ENCODE data around the gene DGKI.

The DGKI gene

DNA sequence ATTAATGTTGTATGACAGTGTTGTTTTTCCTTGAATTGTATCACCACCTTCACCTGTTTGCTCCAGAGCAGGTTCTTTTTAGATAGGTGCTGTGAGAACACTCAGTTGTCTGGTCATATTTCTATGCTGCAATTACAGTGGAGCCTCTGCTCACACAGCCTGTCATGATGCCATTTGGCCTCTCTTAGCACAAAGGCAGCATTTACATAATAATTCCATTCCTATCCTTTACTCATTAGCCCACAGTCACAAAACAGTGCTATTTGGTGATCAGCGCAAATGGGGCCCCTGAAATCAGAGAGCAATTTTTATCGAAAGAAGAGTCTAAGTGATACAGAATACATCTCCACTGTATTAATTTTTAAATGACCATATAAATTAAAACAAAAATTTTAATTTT, 13.8 kb upstream of the DGKI start:
- Mint-ChIP-seq H3K9me3 (peaks cover 3% of the 10 kb centered on the region), H3K36me3 (peaks cover 3% of the 10 kb centered on the region), H3K4me3 (no peak overlapping the region), H3K27me3 (no peaks in the 10 kb centered on the region), H3K27ac (no peak overlapping the region), H3K4me1 (no peaks in the 10 kb centered on the region)
- no peak for DNase-seq
- CTCF ChIA-PET, result no interaction called here

DNA sequence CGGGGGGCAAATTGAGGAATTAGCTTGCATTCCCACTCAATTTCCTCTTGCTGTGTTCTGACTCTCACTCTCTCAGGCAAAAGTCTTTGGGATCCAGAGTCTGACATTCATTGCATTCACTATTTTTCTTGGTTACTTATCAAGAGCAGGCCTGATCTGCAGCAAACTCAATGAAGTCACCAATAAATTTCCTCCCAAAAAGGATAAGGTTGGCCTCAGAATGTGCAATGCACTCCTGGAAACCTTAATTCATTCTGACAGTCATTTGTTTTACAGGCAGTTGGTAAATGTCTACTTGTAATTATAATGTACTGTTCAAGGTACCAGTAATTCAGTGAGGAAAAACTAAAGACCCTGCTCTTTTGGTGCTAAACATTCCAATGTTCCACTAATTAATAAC, 6.3 kb upstream of the DGKI start:
- no peak for DNase-seq
- H3K4me3 Mint-ChIP-seq, result no peak overlapping the region
- H3K36me3 Mint-ChIP-seq, result no peaks in the 10 kb centered on the region
- H3K4me1 Mint-ChIP-seq, result peaks cover 4% of the 10 kb centered on the region
- CTCF ChIA-PET, result no interaction called here
- H3K9me3 Mint-ChIP-seq, result no peaks in the 10 kb centered on the region
- H3K27ac Mint-ChIP-seq, result no peak overlapping the region
- peaks cover 20% of the 10 kb centered on the region for H3K27me3 Mint-ChIP-seq

DNA sequence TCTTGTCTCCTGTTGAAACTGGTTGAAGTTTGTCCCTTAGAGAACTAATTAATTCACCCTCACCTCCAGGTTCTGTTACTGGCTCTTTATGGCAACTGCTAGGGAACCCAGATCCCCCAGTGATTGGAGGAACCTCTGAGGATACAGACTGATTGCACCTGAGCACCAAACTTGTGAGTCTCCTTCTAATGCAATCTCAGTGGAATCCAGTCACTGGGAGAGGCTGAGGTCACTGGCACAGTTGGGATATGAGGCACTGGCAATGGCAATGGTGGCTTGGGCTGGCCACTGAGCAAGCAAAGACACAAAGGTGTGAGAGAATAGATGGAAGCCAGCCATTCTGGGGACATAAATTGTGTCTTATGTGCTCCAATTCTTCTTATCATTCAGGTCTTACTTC, 5.3 kb upstream of the DGKI start:
- Mint-ChIP-seq H3K36me3 (no peaks in the 10 kb centered on the region), H3K27me3 (peaks cover 30% of the 10 kb centered on the region), H3K9me3 (no peaks in the 10 kb centered on the region), H3K27ac (no peak overlapping the region), H3K4me1 (peaks cover 9% of the 10 kb centered on the region), H3K4me3 (no peak overlapping the region)
- DNase-seq, result no peak
- CTCF ChIA-PET, result no interaction called here

DNA sequence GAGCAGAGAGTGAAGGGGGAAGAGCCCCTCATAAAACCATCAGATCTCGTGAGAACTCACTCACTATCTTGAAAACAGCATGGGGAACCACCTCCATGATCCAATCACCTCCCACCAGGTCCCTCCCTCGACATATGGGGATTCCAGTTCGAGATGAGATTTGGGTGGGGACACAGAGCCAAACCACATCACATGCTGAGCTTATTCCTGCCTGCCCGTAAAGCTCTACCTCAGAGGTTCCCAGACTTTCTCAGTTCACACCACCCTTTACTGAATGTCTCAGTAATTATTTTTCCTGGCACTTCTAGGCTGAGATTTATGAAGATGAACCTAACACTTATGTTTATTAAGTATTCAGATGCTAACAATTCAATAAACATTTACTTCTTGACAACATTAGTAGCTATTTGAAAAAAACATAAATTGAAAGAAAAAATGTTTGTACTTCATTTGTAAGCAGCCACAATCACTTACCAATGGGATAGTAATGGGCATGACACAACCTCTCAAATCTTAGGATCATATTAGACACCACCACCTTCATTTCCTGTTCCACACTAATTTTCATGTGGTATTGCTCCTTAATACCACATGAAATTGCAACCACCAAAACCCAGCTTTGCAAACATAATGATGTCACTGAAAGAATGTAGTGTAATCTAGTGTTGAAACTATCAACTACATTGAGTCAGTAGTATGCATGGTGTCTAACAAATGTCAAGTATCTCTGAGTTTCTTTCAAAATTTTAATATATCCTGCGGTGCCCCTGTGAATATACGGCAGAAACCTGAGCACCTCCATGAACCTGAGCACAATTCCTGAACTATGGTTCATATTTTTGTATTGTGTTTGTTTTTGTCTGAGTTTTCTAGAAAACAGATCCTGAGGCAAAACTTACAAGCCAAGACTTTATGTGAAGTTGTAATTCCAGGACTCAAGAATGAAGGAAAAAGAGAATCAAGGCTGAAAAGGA, 4.5 kb upstream of the DGKI start:
- H3K4me3 Mint-ChIP-seq, result no peak overlapping the region
- CTCF ChIA-PET, result no interaction called here
- no peaks in the 10 kb centered on the region for H3K9me3 Mint-ChIP-seq
- H3K27me3 Mint-ChIP-seq, result peaks cover 36% of the 10 kb centered on the region
- DNase-seq, result no peak
- H3K27ac Mint-ChIP-seq, result no peak overlapping the region
- peaks cover 9% of the 10 kb centered on the region for H3K4me1 Mint-ChIP-seq
- H3K36me3 Mint-ChIP-seq, result no peaks in the 10 kb centered on the region

DNA sequence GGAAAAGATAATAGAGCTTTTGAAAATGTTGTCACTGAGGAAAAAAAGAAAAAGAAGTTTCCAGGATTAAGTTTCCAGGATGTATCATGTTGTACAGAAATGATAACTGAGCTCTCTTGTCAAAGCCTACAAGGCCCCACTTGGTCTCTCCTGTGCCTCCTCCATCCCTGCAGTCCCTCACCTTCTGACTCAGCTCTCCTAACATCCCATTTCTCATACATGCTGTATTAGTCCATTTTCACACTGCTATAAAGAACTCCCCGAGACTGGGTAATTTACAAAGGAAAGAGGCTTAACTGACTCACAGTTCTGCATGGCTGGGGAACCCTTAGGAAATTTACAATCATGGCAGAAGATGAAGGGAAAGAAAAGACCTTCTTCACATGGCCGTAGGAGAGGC, 3.8 kb upstream of the DGKI start:
- no peak overlapping the region for H3K27ac Mint-ChIP-seq
- H3K27me3 Mint-ChIP-seq, result peaks cover 43% of the 10 kb centered on the region
- no peak overlapping the region for H3K4me3 Mint-ChIP-seq
- no peak for DNase-seq
- H3K4me1 Mint-ChIP-seq, result peaks cover 9% of the 10 kb centered on the region
- CTCF ChIA-PET, result no interaction called here
- H3K36me3 Mint-ChIP-seq, result no peaks in the 10 kb centered on the region
- H3K9me3 Mint-ChIP-seq, result no peaks in the 10 kb centered on the region

DNA sequence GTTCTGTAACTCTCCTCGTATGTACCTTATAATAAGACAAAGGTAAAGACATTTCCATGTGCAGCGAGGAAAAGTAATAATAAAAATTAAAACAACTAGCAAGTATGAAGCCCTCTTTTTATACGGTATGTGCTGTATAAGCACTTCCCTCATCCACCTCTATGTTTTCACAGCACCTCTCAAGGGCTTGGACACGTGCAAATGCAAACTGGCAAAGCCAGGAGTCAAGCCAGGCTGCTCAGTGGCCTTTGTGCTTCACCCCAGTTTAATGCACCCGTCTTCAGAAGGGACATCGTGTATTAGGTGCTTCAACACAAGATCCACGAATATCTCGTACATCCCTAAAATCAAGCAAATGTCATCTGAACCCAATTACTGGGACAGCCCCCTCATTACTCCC, 1.3 kb upstream of the DGKI start:
- DNase-seq, result no peak
- Mint-ChIP-seq H3K27ac (no peak overlapping the region), H3K4me1 (peaks cover 9% of the 10 kb centered on the region), H3K4me3 (no peak overlapping the region), H3K27me3 (peaks cover 67% of the 10 kb centered on the region), H3K36me3 (no peaks in the 10 kb centered on the region), H3K9me3 (no peaks in the 10 kb centered on the region)
- CTCF ChIA-PET, result no interaction called here

DNA sequence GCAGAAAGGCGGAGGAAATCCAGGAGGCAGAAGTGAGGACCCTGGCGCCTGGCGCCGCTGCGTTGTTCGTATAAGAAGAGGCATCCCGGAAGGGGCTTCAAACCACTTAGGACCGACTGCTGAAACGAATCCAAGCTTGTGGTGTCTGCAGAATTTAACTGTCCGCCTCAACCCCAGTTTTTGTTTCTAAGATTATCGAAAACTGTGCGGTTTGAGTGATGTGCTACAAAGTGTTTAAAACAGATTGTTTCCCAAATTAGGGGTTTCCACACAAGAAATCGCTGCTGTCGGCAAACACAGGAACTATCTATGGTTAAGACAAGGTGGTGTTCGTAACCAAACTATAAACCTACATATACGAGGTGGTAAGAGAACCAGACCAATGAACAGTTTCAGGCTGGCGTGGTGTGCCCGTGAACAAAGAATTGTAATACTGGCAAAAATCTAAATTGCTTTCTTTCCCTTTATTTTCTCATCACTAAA, 835 bp upstream of the DGKI start:
- H3K27me3 Mint-ChIP-seq, result peaks cover 67% of the 10 kb centered on the region
- H3K9me3 Mint-ChIP-seq, result no peaks in the 10 kb centered on the region
- CTCF ChIA-PET, result no interaction called here
- peaks cover 9% of the 10 kb centered on the region for H3K4me1 Mint-ChIP-seq
- DNase-seq, result no peak
- H3K27ac Mint-ChIP-seq, result no peak overlapping the region
- H3K4me3 Mint-ChIP-seq, result no peak overlapping the region
- H3K36me3 Mint-ChIP-seq, result no peaks in the 10 kb centered on the region

DNA sequence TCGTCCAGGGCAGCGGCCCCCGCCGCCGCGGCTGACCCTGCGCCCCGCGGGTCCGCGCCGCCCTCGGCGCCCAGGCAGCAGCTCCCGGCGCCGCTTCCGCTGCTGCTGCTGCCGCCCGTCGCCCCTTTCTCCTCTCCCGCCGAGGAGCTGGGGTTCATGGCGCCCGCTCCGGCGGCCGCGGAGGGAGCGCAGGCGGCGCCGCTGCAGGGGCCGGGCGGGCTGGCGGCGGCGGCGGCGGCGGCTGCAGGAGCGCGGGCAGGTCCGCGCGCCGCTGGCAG, 286 bp downstream of the DGKI start:
- CTCF ChIA-PET, result no interaction called here
- Mint-ChIP-seq H3K4me3 (no peak overlapping the region), H3K27ac (no peak overlapping the region), H3K27me3 (peaks cover 66% of the 10 kb centered on the region), H3K4me1 (peaks cover 9% of the 10 kb centered on the region), H3K36me3 (no peaks in the 10 kb centered on the region), H3K9me3 (no peaks in the 10 kb centered on the region)
- DNase-seq, result peak; percentile 29

DNA sequence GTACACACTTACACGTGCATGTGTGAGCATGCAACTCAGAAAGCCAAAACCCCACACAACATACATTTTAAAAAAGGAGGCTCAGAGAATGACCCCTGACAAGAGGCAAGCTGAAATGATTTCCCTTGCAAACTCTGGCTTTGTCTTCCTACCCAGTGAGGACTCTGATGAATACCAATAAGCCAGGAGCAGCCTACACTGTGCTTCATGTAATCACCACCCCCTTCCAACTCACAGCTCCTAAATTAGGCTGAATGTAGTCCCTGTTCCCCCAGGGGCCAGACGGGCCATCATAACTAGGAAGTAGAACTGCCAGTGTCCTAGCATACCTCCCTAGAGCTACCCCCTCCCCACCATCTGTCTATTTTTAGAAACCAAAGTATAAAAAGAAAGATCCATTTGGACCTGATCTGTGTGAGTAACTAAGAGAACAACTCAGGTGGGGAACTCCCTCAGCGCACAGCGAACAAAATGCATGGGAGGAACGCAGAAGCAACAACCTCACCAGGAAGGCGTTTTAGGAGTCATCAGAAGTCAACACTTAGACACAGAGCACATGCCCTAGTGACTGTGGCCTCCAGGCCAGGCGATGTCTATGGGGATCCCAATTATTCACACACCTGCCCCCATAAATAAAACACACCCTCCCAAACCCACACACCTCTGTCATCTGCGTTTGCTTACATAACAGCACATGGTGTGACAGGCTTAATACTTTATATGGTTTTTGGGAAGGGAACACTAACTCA, 1.9 kb downstream of the DGKI start:
- Mint-ChIP-seq H3K4me3 (no peak overlapping the region), H3K36me3 (no peaks in the 10 kb centered on the region), H3K9me3 (no peaks in the 10 kb centered on the region), H3K4me1 (peaks cover 4% of the 10 kb centered on the region), H3K27me3 (peaks cover 65% of the 10 kb centered on the region), H3K27ac (no peak overlapping the region)
- CTCF ChIA-PET, result no interaction called here
- no peak for DNase-seq

DNA sequence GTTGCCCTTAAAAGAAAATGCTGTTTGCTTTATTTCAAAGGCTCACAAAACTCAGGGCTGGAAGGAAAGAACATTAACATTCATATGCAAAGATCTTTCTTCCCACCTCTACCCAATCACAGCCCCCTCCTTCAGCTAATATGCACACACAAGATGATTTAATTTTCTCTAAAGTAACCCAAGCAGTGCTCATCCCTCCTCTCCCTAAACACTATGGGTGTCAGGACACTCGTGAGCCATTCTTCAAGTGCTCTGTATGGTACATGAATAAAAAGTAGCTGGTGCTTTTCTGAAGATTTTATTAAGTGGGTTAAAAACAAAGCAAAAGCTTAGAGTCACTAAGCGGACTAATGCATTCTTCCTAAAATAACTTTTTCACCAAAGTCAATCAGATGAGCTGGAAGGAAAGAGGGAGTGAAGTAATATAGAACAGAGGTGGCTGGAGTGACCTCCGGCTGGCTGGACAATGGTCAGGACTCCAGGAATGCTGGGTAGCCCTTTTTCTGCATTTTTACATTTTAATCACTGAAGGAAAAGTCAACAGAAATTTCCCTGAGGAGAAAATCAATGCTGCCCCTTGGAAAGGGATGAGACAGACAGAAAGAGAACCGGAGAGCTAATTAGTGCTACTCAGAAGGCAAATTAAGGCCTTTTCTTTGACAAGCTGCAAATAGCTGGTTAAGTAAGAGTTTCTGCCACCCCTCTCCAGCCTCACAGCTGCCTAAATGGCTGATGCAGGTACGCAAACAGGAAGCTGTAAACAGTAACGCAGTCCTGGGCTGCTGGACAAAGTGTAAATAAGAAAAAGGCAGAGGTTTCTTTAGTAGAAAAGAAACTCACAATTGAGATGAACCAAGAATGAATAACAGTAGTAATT, 6.6 kb downstream of the DGKI start:
- H3K4me3 Mint-ChIP-seq, result no peak overlapping the region
- peaks cover 36% of the 10 kb centered on the region for H3K27me3 Mint-ChIP-seq
- H3K27ac Mint-ChIP-seq, result no peak overlapping the region
- H3K9me3 Mint-ChIP-seq, result no peaks in the 10 kb centered on the region
- no peaks in the 10 kb centered on the region for H3K36me3 Mint-ChIP-seq
- CTCF ChIA-PET, result interaction anchor here (0.6 to 1.6 kb wide), 2 partner anchors 184 to 325 kb away, joined by 3 read pairs; no protein-coding TSS in a partner anchor
- no peak for DNase-seq
- no peaks in the 10 kb centered on the region for H3K4me1 Mint-ChIP-seq

DNA sequence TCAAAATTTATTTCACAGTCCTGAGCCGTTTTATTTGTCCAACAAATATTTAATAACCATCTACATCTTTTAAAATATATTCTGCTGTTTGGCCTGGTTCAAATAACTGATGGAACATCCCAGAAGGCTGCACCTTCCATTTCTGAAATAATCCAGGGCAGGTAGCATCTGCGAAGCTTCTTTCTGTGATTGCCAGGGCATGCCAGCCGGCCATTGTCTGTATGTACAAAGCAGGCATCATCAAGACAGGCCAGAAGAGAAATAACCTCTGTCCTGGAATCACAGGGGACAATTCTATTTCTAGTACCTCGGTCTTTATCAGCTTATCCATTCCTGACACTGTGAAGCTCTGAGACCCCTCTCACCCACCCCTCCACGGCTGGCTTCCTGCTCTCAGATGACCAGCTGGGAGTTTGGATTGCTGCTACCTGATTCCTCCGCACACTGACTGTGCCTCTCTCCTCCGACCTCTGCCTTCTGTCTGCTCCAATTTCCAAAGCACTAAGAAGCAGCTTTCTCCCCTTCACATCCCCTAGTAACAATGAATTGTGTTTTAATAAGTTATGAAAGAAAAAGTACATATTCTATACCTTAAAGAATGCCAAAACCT, 8.0 kb downstream of the DGKI start:
- no peak overlapping the region for H3K4me3 Mint-ChIP-seq
- H3K4me1 Mint-ChIP-seq, result no peaks in the 10 kb centered on the region

DNA sequence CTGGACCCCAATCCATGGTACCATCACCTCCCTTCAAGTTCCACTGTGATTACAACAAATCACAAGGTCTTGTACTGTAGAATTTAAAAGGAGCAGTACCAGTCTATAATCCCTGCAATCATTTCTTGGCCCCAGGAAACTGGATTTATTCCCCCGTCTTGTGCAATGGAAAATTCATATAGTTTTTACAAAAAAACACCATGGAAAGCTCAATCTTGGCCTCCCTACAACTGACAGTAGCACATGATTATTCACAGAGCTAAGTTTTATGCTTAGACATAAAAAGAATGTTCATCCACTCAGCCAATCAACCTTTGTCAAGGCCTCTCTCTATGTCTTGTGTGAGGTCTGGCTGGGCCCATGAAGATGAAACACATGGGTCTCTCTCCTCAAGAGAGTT, 10.2 kb downstream of the DGKI start:
- no peak for DNase-seq
- Mint-ChIP-seq H3K36me3 (no peaks in the 10 kb centered on the region), H3K27ac (no peak overlapping the region), H3K4me1 (no peaks in the 10 kb centered on the region), H3K9me3 (peaks cover 11% of the 10 kb centered on the region), H3K27me3 (peaks cover 13% of the 10 kb centered on the region), H3K4me3 (no peak overlapping the region)
- CTCF ChIA-PET, result no interaction called here

More for the DNA sequence above, 8.0 kb downstream of the DGKI start:
- H3K27me3 Mint-ChIP-seq, result peaks cover 24% of the 10 kb centered on the region
- DNase-seq, result no peak
- H3K9me3 Mint-ChIP-seq, result no peaks in the 10 kb centered on the region
- CTCF ChIA-PET, result no interaction called here
- H3K36me3 Mint-ChIP-seq, result no peaks in the 10 kb centered on the region
- no peak overlapping the region for H3K27ac Mint-ChIP-seq

DNA sequence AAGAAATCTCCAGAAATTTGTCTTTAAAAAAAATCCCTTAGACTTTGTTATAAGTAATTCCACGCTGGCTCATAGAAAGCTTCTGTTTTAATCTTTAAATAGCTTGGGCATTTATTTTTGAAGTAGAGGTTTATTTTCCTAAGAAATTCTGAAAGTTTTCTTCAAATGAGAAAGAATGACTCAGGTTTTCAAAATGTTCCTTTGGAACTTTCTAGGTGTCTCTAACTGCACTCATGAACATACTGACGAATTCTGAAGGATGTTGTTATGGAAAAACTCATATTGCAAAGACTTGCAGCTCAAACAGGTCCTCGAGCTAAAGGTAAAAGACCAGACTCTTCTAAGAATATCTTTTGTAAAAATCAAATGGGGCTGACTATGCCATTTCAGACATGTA, 10.7 kb downstream of the DGKI start:
- no peak for DNase-seq
- no peaks in the 10 kb centered on the region for H3K36me3 Mint-ChIP-seq
- H3K27me3 Mint-ChIP-seq, result peaks cover 10% of the 10 kb centered on the region
- H3K4me3 Mint-ChIP-seq, result no peak overlapping the region
- no peaks in the 10 kb centered on the region for H3K4me1 Mint-ChIP-seq
- CTCF ChIA-PET, result no interaction called here
- H3K9me3 Mint-ChIP-seq, result peaks cover 13% of the 10 kb centered on the region
- H3K27ac Mint-ChIP-seq, result no peak overlapping the region

DNA sequence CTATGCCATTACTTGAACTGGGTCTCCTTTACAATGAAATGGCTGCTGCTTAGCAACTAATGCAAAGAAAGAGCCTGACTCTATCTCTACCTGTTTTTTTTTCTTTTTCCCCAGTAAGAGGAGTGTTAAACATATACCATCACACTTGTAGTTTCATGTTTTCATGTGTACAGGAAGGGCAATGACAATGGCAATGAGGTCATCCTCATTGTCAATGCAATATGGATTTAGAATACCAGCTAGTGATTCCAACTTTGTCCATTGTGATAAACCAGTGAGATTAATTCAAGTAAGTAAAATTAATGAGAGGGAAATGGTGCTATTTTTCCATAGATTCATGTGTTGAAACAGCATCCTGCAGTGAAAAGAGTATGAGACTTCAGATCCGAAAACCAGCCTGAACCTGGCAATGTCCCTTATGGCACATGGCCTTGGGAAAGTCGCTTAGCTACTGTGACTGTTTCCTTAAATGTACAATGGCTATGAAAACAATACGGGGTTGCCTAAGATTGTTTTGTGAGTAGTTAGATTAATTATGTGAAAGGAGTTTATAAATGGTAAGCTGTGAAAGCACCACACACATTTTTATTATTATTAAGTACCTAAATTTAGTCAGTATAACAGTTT, 11.2 kb downstream of the DGKI start:
- CTCF ChIA-PET, result no interaction called here
- no peak for DNase-seq
- H3K36me3 Mint-ChIP-seq, result no peaks in the 10 kb centered on the region
- peaks cover 14% of the 10 kb centered on the region for H3K9me3 Mint-ChIP-seq
- H3K4me1 Mint-ChIP-seq, result no peaks in the 10 kb centered on the region
- H3K27me3 Mint-ChIP-seq, result peaks cover 7% of the 10 kb centered on the region
- no peak overlapping the region for H3K27ac Mint-ChIP-seq
- H3K4me3 Mint-ChIP-seq, result no peak overlapping the region
